ENCODE measurements around the gene ARHGDIG.
"Not testable (repeated sequence)": the region's sequence is repeated elsewhere in the genome, so short reads cannot be mapped to it uniquely, and the experiment has no call there.

The ARHGDIG gene

DNA sequence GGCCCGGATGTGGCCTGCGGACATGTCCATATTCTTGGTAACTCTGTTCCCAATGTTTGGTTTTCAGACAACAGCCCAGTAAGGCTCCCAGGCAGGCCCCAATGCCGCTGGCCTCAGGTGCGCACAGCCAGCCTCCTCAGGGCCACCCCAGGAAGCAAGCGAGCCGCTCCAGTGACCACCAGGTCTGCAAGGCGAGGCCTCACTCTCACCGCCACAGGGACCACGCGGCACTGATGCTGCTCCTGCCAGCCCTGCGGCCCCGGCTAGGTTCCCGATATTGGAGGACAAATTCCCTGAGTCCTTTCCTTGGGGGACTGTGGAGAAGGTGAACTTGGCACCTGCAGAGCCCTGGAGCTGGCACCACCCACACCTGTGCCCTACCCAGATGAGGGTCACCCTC is 21.6 kb downstream of the ARHGDIG start:
- DNase-seq: no peak

DNA sequence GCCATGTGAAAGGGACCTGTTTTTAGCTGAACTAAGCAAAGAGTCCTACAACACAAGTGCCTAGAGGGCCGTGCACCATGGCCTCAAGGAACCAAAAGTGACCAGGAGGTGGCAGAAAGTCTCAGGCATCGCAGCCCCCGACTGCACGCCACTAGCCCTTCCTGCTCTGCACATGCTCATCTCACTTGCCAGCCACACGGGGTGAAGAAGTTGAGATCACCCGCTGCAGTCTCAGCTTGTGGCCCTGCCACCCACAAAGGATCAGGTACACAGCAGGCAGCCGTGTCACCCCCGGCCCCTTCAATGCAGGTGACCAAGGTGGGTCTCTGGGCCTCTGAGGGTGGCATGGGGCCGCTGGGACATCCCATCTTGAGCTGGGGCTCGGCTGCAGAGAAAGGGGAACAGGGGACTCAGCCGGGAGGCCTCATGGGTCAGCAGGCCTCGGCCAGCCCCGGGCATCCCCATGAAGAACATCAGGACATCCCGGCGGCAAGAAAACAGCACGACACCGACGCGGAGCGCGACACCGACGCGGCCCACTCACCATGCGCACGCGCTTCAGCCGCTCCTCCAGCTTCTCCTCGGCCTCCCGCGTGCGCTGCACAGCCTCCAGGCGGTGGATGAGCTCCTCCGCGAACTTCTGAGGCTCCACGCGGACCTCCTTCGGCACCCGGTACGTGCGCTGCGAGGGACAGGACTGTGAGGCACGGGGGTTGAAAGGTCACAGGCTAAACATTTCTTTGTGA is 23.5 kb downstream of the ARHGDIG start:
- DNase-seq: no peak

DNA sequence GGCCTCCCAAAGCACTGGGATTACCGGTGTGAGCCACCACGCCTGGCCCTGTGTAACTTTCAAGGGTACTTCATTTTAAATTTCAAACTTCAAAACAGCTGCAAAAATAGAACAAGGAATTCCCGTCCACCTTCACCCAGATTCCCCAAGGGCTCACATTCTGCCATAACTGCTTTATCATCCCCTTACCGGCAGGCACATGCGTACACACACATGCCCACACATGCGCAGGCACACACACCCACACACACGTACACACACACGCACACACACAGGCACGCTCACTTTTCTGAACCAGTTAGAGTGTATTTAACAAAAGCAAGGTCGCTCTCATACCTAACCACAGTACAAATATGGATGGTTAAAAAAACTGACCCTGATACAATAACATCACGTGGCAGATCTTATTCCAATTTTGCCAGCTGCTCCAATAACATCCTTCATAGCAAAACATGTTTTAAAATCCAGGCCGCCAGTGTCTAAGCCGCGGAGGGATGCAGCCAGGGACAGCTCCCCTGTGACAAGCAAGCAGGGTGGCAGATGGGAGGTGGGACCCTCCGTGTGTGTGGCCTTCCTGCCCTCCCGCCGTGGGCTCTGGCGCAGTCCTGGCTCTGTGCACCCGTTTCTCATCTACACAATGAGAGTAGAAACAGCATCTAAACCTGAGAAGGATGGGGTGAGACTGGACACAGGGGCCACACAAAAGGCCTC is 25.7 kb downstream of the ARHGDIG start:
- peak; percentile 45 for DNase-seq

DNA sequence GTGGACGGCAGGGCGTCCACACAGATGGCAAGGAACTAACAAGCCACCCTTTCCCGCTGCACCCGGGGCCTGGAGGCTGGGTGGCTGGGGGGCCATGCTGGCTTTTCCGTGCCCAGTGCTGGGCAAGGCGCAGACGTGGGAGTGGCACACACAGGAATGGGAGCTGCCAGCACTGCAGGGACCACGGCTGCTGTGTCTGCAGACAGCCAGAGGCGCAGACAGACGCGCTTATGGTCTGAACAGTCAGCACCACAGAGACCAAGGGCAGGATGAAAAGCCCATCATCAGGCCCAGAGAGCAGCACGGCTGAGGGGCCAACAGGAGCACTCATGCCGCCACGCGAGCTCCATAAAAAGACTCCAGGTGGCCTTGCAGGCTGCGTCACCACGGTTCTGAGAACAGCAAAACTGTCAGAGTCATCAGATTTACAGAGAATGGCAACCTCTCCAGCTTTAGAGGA is 26.6 kb downstream of the ARHGDIG start:
- no peak for DNase-seq

DNA sequence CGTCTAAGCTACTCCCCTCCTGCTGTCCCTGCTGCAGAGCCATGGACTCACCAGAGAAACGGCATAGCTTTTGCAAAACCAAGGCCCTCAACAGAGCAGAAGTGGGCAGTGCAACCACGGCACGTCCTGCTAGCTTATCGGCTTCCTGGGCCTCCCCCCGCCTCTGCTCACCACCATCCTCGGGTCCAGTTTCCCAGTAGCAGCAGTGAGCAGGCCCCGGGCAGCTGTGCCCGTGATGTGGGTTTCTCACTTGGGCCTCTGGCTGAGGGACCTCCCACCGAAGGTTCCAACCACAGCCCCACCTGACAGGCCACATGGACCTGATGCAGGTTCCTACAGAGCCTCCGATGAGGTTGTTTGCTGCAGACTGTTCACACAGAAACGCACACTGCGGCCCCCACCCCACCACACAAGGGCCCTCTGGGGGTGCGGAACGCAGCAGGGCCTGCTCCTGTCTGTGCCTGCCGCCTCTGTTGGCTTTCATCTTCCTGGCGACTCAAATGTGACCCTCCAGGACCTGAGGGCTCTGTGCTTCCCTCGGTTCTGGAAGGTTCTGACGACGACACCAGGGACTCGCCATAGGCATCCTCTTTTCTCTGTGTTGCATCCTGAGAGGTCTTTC is 27.4 kb downstream of the ARHGDIG start:
- DNase-seq: no peak

DNA sequence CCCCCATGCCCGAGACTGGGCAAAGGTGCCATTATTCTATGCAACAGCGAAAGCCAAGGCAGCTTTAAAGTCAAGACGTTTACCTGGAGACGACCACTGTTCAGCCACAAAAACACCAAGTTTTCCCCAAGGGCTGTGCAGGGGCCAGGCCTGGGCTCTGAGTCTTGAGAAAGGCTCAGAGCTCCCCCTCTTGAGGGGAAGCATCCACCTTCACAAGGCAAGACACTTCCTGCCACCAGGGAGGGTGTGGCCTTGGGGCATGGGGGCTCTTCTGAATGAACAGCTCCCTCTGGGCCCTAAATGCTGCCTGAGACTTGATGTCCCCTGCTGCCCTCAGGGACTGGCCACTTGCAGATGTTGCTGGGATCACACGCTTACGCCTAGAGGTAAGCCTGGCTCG is 29.1 kb downstream of the ARHGDIG start:
- DNase-seq: no peak

DNA sequence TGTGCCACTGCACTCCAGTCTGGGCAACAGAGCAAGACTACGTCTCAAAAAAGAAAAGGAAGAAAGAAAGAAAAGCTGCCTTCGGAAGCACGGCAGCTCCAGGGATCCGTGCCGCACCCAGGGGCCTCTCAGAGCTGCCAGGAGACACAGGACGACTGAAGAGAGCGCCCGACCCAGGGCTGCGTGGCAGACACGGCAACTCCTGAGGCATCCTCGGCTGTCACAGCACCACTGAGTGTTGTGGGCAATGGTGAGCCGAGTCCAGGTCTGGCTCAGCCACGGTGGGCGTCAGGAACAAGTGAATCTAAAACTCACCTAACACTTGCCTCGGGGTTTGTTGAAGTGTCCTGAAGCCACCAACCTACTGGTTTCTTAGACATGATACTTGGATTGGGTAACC is 31.3 kb downstream of the ARHGDIG start:
- no peak for DNase-seq

DNA sequence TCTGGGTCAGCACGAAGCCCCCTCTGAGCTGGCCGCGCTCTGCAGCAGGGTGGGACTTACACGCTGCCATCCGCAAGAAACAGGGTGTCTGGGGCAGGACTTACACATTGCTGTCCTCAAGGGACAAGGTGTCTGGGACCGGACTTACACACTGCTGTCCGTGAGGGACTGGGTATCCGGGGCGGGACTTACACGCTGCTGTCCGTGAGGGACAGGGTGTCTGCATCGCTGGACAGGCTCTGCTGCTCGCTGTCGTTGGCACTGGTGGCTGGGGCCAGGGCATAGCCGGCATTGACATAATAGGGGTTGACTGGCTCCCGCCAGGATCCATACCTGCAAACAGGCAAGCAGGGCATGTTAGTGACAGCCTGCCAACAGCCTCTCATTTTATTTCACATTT is 34.0 kb downstream of the ARHGDIG start:
- DNase-seq: no peak

DNA sequence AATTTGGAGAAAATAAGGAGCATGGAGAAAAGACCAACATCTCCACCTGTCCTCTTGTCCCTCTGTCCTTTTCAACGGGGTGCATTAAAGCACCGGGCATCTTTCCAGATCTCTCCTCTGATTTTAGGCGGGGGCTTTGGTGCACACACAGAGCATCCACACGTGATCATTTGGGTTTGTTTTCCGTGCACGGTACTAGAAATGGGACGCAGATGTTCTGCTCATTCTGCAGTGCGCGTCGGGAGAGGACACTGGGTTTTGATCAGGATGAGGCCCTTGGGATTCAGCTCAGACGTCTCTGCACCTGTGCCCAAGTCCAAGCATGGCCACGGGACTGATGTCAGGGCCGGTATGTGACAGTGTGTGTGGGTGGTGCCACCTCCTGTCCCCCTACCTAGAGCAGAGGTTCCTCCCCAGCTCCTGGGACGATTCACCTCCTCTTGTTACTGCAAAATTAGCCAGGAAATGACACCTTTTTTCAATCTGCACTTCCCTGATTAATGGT is 34.5 kb downstream of the ARHGDIG start:
- DNase-seq: no peak

DNA sequence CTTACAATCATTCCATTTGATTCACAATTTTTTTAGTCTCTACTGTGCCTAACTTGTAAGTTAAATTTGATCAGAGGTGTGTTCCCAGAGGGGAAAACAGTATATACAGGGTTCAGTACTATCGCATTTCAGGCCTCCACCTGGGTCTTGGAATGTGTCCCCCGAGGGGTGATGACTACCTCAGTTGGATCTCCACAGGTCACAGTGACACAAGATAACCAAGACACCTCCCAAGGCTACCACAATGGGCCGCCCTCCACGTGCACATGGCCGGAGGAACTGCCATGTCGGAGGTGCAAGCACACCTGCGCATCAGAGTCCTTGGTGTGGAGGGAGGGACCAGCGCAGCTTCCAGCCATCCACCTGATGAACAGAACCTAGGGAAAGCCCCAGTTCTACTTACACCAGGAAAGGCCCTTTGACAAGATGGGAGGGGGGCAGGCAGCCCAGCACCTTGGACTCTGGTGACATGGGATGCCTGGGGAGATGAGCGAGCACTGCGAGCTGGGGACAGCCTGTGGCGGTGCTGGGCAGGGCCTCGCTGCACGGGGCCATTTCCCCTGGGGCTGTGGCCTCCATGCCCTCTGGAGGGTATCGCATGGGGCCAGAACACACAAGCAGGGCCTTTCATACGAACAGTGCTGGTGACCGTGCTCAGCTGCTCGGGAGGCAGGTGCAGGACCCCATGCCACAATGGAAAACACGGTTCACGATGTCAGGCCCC is 36.5 kb downstream of the ARHGDIG start:
- no peak for DNase-seq

DNA sequence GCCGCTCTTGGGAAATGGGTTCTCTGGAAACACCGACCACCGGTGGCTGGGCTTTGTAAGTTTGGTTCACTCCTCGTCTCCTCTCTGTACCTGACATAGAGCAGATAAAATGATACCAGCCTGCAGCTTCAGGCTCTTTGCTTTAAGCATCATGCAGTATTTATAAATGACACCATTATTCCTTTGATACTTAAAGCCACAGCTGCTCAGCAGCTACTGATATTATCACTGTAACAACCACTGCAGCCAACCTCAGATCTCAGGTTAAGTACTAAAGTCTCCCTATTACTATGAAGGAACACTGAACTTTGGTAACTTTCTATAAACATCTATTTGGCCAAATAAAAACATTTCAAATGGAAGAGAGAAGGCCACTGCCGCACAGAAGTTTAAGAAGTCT is 37.2 kb downstream of the ARHGDIG start:
- no peak for DNase-seq

DNA sequence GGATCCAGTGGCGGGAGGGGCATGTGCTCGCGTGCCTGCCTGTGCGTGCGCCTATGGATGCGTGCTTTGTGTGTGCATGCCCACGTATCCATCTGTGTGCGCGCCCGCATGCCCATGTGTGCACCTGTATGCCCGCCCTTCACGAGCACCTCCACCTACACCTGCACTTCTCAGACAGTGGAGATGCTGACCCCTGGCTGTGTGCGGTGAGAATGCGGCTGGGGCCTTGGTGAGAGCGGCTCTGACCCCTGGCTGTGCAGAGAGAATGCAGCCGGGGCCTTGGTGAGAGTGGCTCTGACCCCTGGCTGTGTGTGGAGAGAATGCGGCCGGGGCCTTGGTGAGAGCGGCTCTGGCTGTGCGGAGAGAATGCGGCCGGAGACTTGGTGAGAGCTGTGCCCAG is 38.2 kb downstream of the ARHGDIG start:
- DNase-seq: no peak

DNA sequence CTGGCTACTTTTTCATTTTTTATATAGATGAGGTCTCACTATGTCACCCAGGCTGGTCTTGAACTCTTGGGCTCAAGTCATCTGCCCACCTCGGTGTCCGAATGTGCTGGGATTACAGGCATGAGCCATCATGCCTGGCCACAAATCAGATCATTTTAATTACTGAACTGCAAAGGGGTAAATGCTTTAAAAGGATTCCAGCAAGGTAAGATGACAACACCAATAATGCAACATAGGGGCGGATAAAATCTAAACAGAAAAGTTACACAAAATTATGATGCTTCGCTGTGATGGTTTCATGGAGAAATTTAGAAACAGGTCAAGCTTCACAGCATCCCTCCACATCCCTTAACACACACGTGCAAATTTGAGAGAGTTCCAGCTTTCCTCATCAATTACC is 39.8 kb downstream of the ARHGDIG start:
- no peak for DNase-seq

DNA sequence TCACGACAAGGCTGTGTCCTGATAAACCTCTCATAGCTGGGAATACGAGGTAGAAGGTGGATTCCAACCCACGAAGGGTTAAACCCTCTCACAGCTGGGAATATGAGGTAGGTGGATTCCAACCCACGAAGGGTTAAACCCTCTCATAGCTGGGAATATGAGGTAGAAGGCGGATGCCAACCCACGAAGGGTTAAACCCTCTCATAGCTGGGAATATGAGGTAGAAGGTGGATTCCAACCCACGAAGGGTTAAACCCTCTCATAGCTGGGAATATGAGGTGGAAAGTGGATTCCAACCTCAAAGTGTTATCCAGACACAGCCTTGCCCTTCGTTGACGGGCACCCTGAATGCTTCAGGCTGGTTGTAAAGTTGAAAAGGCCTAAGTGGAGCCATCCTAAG is 41.1 kb downstream of the ARHGDIG start:
- DNase-seq: no peak

DNA sequence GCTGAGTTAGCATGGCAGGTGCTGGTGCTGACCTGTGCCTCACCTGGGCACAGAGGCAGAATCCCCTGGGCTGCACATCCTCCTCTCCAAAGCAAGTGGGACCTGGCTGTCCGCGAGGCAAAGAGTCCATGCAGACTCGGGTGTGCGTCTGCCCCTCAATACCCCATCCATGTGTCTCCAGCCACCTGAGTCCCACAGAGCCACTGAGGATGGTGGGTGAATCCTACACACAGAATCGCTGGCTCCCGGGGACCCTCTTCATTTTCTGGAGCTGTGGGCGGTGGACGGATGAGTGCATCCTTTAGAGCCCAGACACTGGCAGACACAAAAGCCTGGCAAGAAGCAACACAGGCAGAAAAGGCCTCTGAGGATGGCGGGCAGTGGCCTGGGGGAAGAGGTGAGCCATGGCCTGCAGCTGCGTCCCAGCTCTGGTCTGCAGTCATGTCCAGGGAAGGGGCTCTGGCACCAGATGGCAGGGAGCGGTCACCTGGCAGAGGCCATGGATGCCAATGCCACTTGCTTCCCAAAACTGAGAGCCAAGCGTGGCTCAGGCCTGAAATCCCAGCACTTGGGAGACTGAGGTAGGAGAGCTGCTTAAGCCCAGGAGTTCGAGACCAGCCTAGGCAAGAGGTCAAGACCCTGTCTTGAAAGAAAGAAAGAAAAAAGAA is 42.2 kb downstream of the ARHGDIG start:
- no peak for DNase-seq

DNA sequence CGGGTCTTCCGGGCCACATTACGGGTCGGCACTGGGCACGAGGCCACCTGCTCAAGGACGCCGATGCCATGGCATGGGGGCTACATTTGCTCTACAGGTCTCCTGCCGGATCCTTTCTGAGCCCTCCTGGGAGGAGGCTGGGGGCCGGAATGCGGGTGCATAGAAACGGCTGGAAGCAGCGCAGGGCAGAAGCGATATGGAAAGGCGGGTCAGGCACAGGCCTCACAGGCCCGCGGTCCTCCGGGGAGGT is 43.7 kb downstream of the ARHGDIG start:
- DNase-seq: no peak

DNA sequence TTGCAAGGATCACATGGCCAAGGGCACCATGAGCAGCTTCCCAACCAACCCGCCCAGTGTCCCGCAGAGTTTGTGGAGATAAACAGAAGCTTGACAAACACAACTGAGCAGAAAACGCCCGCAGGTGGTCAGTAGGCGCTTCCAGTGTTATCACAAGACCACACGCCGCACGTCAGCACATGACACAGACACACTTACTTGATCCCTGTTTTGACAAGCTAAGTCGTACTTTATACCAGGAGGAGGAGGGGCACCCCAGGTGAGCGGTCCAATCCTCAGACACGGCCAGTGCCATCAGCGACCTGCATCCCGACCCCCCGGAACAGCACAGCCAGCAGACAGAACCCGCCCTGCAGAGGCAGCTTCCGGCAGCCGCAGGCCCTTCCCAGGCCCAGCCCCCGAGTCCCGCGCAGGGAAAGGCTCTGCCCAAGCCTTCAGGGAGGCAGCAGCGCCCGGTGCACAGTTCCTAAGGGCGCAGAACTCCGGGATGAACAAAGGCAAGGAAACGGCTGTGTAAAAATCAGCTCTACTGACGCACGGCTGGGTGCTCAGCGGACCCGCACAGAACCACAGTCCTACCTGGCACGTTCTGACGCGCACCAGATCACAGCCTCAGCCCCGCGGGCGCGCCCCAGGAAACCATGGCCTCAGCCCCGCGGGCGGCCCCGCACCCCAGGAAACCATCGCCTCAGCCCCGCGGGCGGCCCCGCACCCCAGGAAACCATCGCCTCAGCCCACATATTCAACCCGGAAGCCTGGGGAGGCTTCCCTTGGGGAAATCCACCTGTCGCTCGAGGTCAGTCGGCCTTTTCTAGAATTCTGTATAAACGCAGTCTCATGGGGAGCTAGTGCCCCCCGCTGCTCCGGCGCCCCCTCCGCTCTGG is 44.3 kb downstream of the ARHGDIG start:
- no peak for DNase-seq

DNA sequence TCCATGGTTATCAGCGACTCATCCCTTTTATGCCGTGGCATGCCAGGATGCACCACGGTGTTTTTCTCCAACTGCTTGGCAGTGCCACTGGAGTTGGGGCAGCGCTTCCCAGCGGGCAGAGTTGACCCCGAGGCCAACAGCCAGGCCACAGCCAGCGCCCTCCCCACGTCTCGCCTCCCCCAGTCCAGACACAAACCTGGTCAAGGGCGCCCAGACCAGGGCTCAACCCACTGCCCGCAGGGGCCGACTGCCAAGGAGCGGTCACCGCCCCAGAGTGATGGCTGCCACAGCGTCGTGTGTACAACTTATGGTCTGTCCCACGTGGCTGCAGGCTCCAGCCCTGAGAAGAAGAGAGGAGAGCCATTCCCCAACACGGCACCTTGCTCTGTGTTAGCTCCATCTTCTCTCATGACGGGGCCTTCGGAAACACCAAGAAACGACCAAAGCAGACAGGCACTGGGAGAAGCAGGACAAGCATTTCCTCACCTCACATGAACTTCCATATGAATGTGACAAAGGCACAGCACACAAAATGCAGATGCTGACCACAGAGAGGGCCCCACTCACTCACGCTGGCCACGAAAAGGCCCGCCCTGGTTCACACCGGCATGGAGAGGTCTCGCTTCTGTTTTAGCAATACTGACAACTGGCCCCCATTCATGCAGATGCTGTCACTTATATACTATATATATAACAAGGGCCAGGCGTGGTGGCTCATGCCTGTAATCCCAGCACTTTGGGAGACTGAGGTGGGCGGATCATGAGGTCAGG is 45.2 kb downstream of the ARHGDIG start:
- DNase-seq: no peak

DNA sequence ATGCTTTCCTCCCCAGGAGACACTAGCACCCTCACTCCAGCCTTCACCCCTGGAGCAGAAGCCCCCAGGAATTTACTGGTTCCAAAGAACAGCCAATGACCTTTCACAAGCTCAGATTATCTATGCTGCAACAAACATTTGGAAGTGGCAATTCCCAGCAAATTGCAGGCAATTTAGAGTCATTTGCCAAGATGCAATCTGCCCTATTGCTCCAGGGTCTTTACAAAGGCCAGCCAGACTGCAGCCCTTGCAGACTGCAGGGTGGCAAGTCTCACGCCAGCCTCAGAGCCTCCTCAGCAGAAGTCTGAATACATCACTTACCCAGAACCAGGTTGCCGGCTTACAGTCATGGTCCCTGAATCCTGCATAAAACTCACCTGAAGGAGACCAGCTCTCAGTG is 50.4 kb downstream of the ARHGDIG start:
- DNase-seq: no peak

DNA sequence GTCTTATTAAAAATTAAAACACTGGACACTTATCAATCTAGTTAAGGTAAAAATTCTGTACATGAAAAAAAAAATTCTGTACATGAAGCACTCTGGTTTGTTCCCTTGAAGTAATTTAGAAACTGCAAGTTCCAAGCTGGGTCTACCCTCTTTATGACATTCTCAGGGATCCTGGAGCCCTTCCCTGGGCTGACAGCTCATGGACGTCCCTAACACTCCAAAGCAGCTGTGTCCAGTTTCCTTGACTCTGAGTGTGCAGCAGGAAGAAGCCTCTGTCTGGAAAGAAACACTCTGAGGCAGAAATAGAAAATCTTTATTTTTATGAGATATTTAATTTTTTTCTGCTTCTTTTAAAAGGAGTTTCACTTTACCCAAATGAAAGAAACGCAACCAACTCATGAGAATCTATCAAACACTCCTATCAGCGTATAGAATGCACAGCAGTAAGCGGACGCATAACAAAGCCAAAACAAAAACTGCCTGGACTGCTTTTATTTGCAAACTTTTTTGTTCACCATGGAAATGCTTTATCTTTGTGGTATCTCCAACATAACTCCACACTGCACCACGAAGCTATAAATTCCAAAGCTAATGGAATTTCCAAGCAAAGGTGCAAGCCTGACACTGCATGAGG is 50.9 kb downstream of the ARHGDIG start:
- DNase-seq: not testable (repeated sequence)
